ENCODE data around the gene CAMSAP1. TPM values are rescaled to one million over a fixed set of nuclear protein-coding genes. Genes with fewer than 3 reads are reported as not detected.

Gene CAMSAP1
- polyA plus RNA-seq, 2 donors = 14.0 to 18.4 TPM

DNA sequence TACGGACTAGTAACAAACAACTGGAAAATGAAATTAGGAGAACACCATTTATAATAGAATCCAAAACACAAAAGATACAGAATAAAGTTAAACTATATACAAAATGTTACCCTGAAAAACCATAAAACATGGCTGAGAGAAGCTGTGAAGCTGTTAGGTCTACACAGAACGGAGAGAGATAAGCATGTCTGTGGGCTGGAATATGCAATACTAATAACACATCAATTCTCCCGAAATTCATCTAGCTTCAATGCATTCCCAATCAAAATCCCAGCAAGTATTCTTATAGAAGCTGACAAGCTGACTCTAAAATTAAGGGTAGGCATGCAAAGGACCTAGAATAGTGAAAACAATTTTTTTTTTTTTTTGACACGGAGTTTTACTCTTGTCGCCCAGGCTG lies 32.5 kb downstream of the CAMSAP1 start:
- H3K4me1 ChIP-seq (ENCODE audit: control insufficient read depth in 2 of 2, insufficient read depth in 2 of 2, low read length in 1 of 2) = no peaks in the 10 kb centered on the region
- no peaks in the 10 kb centered on the region for H3K27me3 ChIP-seq (ENCODE audit: control insufficient read depth in 1 of 2, insufficient read depth in 2 of 2, low read length in 2 of 2)
- H3K4me3 ChIP-seq (ENCODE audit: low read depth in 1 of 2, low read length in 2 of 2) = no peak overlapping the region
- no peak overlapping the region for H3K27ac ChIP-seq (ENCODE audit: low read depth in 2 of 2, low read length in 1 of 2)
- peaks cover 0 to 8% of the 10 kb centered on the region in 2 donors for H3K36me3 ChIP-seq (ENCODE audit: control insufficient read depth in 2 of 2, insufficient read depth in 2 of 2, low read length in 1 of 2)
- H3K9me3 ChIP-seq (ENCODE audit: control insufficient read depth in 2 of 2, insufficient read depth in 1 of 2, low read depth in 1 of 2, low read length in 1 of 2) = no peaks in the 10 kb centered on the region
- WGBS, 2 donors = 90 to 96% methylated on average over 5 of the region's 5 CpGs

DNA sequence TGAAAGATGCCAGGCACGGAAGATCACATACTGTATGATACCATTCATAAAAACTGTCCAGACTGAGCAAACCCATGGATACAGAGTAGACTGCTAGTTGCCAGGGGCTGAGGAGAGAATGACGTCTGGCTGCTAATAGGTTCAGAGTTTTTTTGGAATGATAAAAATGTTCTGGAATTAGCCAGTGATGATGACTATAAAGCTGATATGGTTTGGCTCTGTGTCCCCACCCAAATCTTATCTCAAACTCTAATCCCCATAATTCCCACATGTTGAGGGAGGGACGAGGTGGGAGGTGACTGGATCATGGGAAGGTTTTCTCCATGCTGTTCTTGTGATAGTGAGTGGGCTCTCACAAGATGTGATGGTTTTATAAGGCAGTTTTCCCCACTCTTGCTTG lies 37.4 kb downstream of the CAMSAP1 start:
- H3K9me3 ChIP-seq (ENCODE audit: control insufficient read depth in 2 of 2, insufficient read depth in 1 of 2, low read depth in 1 of 2, low read length in 1 of 2) = no peaks in the 10 kb centered on the region
- WGBS, 2 donors = 94% methylated on average over 3 of the region's 3 CpGs
- H3K27me3 ChIP-seq (ENCODE audit: control insufficient read depth in 1 of 2, insufficient read depth in 2 of 2, low read length in 2 of 2) = no peaks in the 10 kb centered on the region
- H3K4me1 ChIP-seq (ENCODE audit: control insufficient read depth in 2 of 2, insufficient read depth in 2 of 2, low read length in 1 of 2) = no peaks in the 10 kb centered on the region
- no peak overlapping the region for H3K4me3 ChIP-seq (ENCODE audit: low read depth in 1 of 2, low read length in 2 of 2)
- peaks cover 0 to 9% of the 10 kb centered on the region in 2 donors for H3K36me3 ChIP-seq (ENCODE audit: control insufficient read depth in 2 of 2, insufficient read depth in 2 of 2, low read length in 1 of 2)
- H3K27ac ChIP-seq (ENCODE audit: low read depth in 2 of 2, low read length in 1 of 2) = no peak overlapping the region

DNA sequence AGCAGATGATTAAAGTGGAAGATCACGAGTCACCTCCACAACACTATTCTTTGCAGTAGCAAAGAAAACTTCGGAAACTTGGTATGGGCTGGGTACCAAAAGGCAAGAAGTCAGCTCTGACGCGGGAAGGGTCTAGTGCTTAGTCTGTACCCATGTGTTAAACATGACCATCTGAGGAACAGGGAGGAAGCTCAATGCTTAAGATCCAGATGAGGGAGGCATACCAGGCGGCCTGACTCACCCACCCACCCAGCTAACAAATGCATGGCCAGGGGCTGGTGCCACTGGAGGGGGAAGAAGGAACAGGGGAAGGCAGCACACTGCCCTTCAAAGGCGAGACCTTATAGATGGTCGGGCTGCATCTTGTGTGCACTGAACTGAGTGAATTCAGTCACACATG lies 41.8 kb downstream of the CAMSAP1 start:
- H3K9me3 ChIP-seq (ENCODE audit: control insufficient read depth in 2 of 2, insufficient read depth in 1 of 2, low read depth in 1 of 2, low read length in 1 of 2) = no peaks in the 10 kb centered on the region
- peaks cover 0 to 14% of the 10 kb centered on the region in 2 donors for H3K36me3 ChIP-seq (ENCODE audit: control insufficient read depth in 2 of 2, insufficient read depth in 2 of 2, low read length in 1 of 2)
- H3K4me1 ChIP-seq (ENCODE audit: control insufficient read depth in 2 of 2, insufficient read depth in 2 of 2, low read length in 1 of 2) = no peaks in the 10 kb centered on the region
- H3K4me3 ChIP-seq (ENCODE audit: low read depth in 1 of 2, low read length in 2 of 2) = no peak overlapping the region
- no peaks in the 10 kb centered on the region for H3K27me3 ChIP-seq (ENCODE audit: control insufficient read depth in 1 of 2, insufficient read depth in 2 of 2, low read length in 2 of 2)
- 83 to 92% methylated on average over 7 of the region's 7 CpGs for WGBS, 2 donors
- H3K27ac ChIP-seq (ENCODE audit: low read depth in 2 of 2, low read length in 1 of 2) = no peak overlapping the region

DNA sequence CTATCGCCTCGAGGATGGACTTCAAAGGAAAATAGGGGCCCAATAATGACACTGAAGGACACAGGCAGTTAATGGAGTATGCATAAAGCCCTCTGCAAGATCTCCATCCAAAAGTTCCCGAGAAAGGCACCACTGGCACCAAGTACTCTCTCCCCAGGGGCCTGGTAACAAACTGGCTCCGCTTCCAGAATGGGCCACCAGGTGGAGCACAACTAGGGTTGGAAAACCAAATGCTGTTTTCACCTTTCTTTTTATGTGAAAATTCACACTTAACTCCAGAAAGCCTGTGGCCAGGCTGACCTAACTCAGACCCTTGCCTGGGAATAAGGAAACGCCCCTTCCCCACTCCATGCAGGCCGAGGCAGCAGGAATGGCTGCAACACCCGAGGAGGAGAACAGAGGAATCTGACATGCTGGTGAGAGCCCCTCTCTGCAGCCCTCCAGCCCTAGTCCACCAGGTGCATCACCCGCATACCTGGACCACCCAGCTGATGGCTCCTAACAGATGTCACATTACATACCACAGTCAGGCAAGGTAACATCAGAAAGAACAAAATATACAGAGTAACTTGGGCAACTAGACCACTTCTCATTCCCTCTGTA lies 42.8 kb downstream of the CAMSAP1 start:
- Histone ChIP-seq H3K36me3 (ENCODE audit: control insufficient read depth in 2 of 2, insufficient read depth in 2 of 2, low read length in 1 of 2) (peaks cover 0 to 14% of the 10 kb centered on the region in 2 donors), H3K4me3 (ENCODE audit: low read depth in 1 of 2, low read length in 2 of 2) (no peak overlapping the region), H3K9me3 (ENCODE audit: control insufficient read depth in 2 of 2, insufficient read depth in 1 of 2, low read depth in 1 of 2, low read length in 1 of 2) (no peaks in the 10 kb centered on the region), H3K27ac (ENCODE audit: low read depth in 2 of 2, low read length in 1 of 2) (peak overlapping the region in 1 of 2 donors; percentile 24), H3K4me1 (ENCODE audit: control insufficient read depth in 2 of 2, insufficient read depth in 2 of 2, low read length in 1 of 2) (no peaks in the 10 kb centered on the region), H3K27me3 (ENCODE audit: control insufficient read depth in 1 of 2, insufficient read depth in 2 of 2, low read length in 2 of 2) (no peaks in the 10 kb centered on the region)
- WGBS, 2 donors = 33 to 41% methylated on average over 8 of the region's 8 CpGs

DNA sequence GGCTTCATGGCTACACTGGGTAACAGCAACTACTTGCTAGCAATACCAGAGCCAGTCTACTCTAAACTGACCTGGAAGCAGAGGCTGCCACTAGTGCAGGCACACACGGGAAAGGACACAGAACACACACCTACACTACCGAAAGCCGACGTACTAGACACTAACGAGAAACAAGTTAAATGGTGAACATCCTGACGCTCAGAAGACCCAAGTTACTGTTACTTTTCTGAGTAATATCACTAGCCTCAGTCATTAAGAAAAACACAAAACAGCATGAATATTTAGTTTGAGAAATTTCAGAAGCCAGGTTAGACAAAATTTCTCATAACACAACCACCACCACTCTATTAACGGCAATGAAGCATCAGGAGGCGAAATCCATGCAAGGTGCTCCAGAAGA lies 44.5 kb downstream of the CAMSAP1 start:
- H3K4me3 ChIP-seq (ENCODE audit: low read depth in 1 of 2, low read length in 2 of 2) = no peak overlapping the region
- H3K36me3 ChIP-seq (ENCODE audit: control insufficient read depth in 2 of 2, insufficient read depth in 2 of 2, low read length in 1 of 2) = peaks cover 0 to 16% of the 10 kb centered on the region in 2 donors
- no peaks in the 10 kb centered on the region for H3K4me1 ChIP-seq (ENCODE audit: control insufficient read depth in 2 of 2, insufficient read depth in 2 of 2, low read length in 1 of 2)
- H3K27me3 ChIP-seq (ENCODE audit: control insufficient read depth in 1 of 2, insufficient read depth in 2 of 2, low read length in 2 of 2) = no peaks in the 10 kb centered on the region
- no peak overlapping the region for H3K27ac ChIP-seq (ENCODE audit: low read depth in 2 of 2, low read length in 1 of 2)
- H3K9me3 ChIP-seq (ENCODE audit: control insufficient read depth in 2 of 2, insufficient read depth in 1 of 2, low read depth in 1 of 2, low read length in 1 of 2) = no peaks in the 10 kb centered on the region
- 89 to 90% methylated on average over 8 of the region's 8 CpGs for WGBS, 2 donors

DNA sequence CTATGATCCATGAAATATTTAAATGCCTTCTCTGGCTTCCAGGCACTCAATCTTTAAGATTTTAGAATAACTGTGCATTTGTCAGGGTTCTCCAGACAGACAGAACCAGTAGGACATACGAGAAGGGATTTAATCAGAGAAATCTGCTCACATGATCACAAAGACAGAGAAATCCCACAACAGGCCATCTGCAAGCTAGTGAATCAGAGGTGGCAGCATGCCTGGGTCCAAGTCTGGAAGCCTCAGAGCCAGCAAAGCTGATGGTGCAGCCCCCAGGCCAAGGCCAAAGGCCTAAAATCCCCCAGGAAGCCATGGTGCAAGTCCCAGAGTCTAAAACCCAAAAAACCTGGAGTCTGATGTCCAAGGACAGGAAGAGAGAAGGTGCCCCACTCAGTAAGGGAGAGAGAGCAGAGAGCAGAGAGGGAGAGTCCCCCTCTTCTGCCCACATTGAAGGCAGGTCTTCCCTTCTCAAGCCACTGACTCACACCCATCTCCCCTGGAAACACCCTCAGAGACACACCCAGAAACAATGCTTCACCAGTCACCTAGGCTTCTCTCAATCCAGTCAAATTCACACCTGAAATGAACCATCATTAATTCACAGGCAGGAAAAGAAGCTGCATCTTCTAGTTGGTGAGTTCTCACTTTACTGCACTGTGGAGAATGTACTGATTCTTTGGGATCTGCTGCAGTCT lies 48.7 kb downstream of the CAMSAP1 start:
- Histone ChIP-seq H3K27me3 (ENCODE audit: control insufficient read depth in 1 of 2, insufficient read depth in 2 of 2, low read length in 2 of 2) (no peaks in the 10 kb centered on the region), H3K9me3 (ENCODE audit: control insufficient read depth in 2 of 2, insufficient read depth in 1 of 2, low read depth in 1 of 2, low read length in 1 of 2) (no peaks in the 10 kb centered on the region), H3K4me3 (ENCODE audit: low read depth in 1 of 2, low read length in 2 of 2) (no peak overlapping the region), H3K4me1 (ENCODE audit: control insufficient read depth in 2 of 2, insufficient read depth in 2 of 2, low read length in 1 of 2) (no peaks in the 10 kb centered on the region), H3K36me3 (ENCODE audit: control insufficient read depth in 2 of 2, insufficient read depth in 2 of 2, low read length in 1 of 2) (peaks cover 4 to 15% of the 10 kb centered on the region in 2 donors), H3K27ac (ENCODE audit: low read depth in 2 of 2, low read length in 1 of 2) (no peak overlapping the region)
- 68 to 71% methylated on average over 1 of the region's 1 CpG for WGBS, 2 donors

DNA sequence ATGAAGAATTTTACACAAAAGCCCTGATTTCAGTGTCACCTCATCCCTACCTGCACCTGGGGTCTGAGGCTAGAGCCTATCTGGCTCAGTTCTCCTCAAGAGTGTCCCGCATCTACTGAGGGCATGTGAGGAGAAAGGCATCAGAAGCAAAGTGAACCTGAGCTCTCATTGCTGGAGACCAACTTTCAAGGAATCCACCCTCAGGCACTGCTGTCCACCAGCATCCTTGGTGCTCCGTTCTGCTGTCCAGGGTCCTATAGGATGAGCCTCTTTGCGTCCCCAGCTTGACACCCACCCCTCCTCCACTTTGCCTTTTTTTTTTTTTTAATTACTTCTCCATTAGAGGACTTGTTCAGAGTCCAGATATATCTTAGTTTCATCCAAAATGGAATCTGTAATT lies 49.5 kb downstream of the CAMSAP1 start:
- 94 to 98% methylated on average over 3 of the region's 3 CpGs for WGBS, 2 donors
- Histone ChIP-seq H3K4me3 (ENCODE audit: low read depth in 1 of 2, low read length in 2 of 2) (no peak overlapping the region), H3K27ac (ENCODE audit: low read depth in 2 of 2, low read length in 1 of 2) (no peak overlapping the region), H3K9me3 (ENCODE audit: control insufficient read depth in 2 of 2, insufficient read depth in 1 of 2, low read depth in 1 of 2, low read length in 1 of 2) (no peaks in the 10 kb centered on the region), H3K27me3 (ENCODE audit: control insufficient read depth in 1 of 2, insufficient read depth in 2 of 2, low read length in 2 of 2) (no peaks in the 10 kb centered on the region), H3K4me1 (ENCODE audit: control insufficient read depth in 2 of 2, insufficient read depth in 2 of 2, low read length in 1 of 2) (no peaks in the 10 kb centered on the region), H3K36me3 (ENCODE audit: control insufficient read depth in 2 of 2, insufficient read depth in 2 of 2, low read length in 1 of 2) (peaks cover 4 to 17% of the 10 kb centered on the region in 2 donors)

DNA sequence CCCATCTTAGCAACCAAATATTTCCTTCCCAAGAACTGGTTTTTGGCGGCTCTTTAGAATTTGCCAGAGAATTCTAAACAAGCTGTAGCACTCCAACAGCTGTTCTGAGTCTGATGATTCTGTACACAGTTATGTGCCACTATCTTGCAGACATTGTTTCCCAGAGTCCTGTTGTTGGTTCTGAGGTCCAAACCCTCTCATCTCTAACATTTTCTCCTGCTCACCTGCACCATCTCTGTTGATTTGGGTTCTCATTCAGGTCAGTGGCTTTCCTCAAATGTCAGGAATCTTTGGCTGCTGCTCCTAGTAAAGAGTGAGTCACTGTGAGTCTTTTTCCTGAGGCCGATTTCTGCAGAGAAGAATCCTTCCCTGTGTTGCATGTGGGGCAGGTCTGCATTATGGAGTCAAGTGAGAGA lies 50.0 kb downstream of the CAMSAP1 start:
- peaks cover 4 to 16% of the 10 kb centered on the region in 2 donors for H3K36me3 ChIP-seq (ENCODE audit: control insufficient read depth in 2 of 2, insufficient read depth in 2 of 2, low read length in 1 of 2)
- WGBS, 2 donors = 54 to 63% methylated on average over 2 of the region's 2 CpGs
- H3K4me3 ChIP-seq (ENCODE audit: low read depth in 1 of 2, low read length in 2 of 2) = no peak overlapping the region
- no peaks in the 10 kb centered on the region for H3K27me3 ChIP-seq (ENCODE audit: control insufficient read depth in 1 of 2, insufficient read depth in 2 of 2, low read length in 2 of 2)
- no peaks in the 10 kb centered on the region for H3K9me3 ChIP-seq (ENCODE audit: control insufficient read depth in 2 of 2, insufficient read depth in 1 of 2, low read depth in 1 of 2, low read length in 1 of 2)
- no peaks in the 10 kb centered on the region for H3K4me1 ChIP-seq (ENCODE audit: control insufficient read depth in 2 of 2, insufficient read depth in 2 of 2, low read length in 1 of 2)
- no peak overlapping the region for H3K27ac ChIP-seq (ENCODE audit: low read depth in 2 of 2, low read length in 1 of 2)

DNA sequence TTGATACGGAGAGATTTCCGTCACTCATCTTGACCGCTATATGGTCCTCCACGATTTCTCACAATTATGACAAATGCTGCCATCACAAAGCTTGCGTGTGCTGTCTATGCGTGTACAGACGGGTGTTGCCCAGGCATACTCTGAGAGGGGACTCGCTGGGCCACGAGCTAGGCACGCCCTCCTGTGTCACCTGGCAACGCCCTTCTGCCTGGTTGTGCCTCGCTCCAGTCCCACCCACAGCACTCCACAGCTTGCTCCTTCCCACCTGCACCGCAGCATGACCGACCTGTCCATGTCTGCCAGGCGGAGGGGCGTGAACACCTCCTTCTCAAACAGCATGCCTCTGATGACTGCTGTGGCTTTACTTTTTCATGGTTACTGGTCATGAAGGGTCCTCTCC lies 55.6 kb downstream of the CAMSAP1 start:
- Histone ChIP-seq H3K36me3 (ENCODE audit: control insufficient read depth in 2 of 2, insufficient read depth in 2 of 2, low read length in 1 of 2) (peaks cover 14 to 26% of the 10 kb centered on the region in 2 donors), H3K4me1 (ENCODE audit: control insufficient read depth in 2 of 2, insufficient read depth in 2 of 2, low read length in 1 of 2) (peaks cover 0 to 2% of the 10 kb centered on the region in 2 donors), H3K27ac (ENCODE audit: low read depth in 2 of 2, low read length in 1 of 2) (no peak overlapping the region), H3K4me3 (ENCODE audit: low read depth in 1 of 2, low read length in 2 of 2) (no peak overlapping the region), H3K9me3 (ENCODE audit: control insufficient read depth in 2 of 2, insufficient read depth in 1 of 2, low read depth in 1 of 2, low read length in 1 of 2) (no peaks in the 10 kb centered on the region), H3K27me3 (ENCODE audit: control insufficient read depth in 1 of 2, insufficient read depth in 2 of 2, low read length in 2 of 2) (no peaks in the 10 kb centered on the region)
- 72 to 73% methylated on average over 16 of the region's 16 CpGs for whole genome bisulfite sequencing, 2 donors

DNA sequence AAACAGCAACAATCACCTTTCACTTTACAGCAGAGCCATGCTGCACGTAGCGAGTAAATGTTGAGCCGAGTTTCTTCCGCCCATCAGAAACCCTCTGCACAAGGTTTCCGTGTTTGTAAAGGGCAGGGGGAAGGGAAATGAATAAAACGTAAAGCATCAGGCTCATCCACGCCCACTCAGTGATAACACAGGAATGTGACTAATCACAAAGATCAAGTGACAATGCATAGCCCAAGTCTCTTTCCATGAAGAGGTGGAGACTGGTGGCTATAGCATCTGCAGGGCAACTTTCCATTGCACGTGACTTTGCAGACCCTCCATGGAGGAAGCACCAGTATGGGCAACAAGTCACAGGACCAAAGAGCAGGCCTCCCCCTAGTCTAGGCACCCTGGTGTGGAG lies 56.6 kb downstream of the CAMSAP1 start:
- Histone ChIP-seq H3K4me3 (ENCODE audit: low read depth in 1 of 2, low read length in 2 of 2) (no peak overlapping the region), H3K27ac (ENCODE audit: low read depth in 2 of 2, low read length in 1 of 2) (no peak overlapping the region), H3K9me3 (ENCODE audit: control insufficient read depth in 2 of 2, insufficient read depth in 1 of 2, low read depth in 1 of 2, low read length in 1 of 2) (no peaks in the 10 kb centered on the region), H3K36me3 (ENCODE audit: control insufficient read depth in 2 of 2, insufficient read depth in 2 of 2, low read length in 1 of 2) (peaks cover 10 to 21% of the 10 kb centered on the region in 2 donors), H3K27me3 (ENCODE audit: control insufficient read depth in 1 of 2, insufficient read depth in 2 of 2, low read length in 2 of 2) (no peaks in the 10 kb centered on the region), H3K4me1 (ENCODE audit: control insufficient read depth in 2 of 2, insufficient read depth in 2 of 2, low read length in 1 of 2) (peaks cover 0 to 2% of the 10 kb centered on the region in 2 donors)
- 74 to 76% methylated on average over 8 of the region's 8 CpGs for WGBS, 2 donors
